AG04450 (cell line): ENCODE data around the gene RASL11A. TPM values are rescaled to one million over a fixed set of nuclear protein-coding genes. Genes with fewer than 3 reads are reported as not detected.

Source experiments
- CTCF ChIA-PET: fragments of 300-600, 350-600 bp; formaldehyde crosslinking; extraction: SDS; loops from one replicate; lab custom pipeline; 2022; ENCODE audit warnings: antibody characterized with exemption, inconsistent platforms; lab: Charles Lee
- POLR2A ChIA-PET: fragments of 350-600 bp; formaldehyde crosslinking; extraction: SDS; loops from one replicate; lab custom pipeline; 2021; ENCODE audit warnings: antibody characterized with exemption, inconsistent platforms; lab: Yijun Ruan, JAX
- DNase-seq: peaks from one replicate; pipeline ENCODE4 v3.0.0-alpha.2; 2011; ENCODE audit warnings: low read depth, low spot score
- H3K27ac ChIP-seq: one replicate; pipeline ENCODE4 v1.5.1; 2012; ENCODE audit warnings: low read depth, low read length, control low read depth
- H3K27me3 ChIP-seq: one replicate; pipeline ENCODE4 v1.6.0; 2012; ENCODE audit warnings: low read length; ENCODE audit not compliant: control insufficient read depth, insufficient read depth
- H3K4me3 ChIP-seq: 2 replicates; pipeline ENCODE4 v1.5.1; 2011; ENCODE audit warnings: mild to moderate bottlenecking, low read depth, low read length, control low read depth
- H3K9me3 ChIP-seq: 2 replicates; pipeline ENCODE4 v1.5.1; 2012; ENCODE audit warnings: low read length; ENCODE audit not compliant: control insufficient read depth, insufficient read depth
- CTCF ChIP-seq: IDR thresholded peaks from 2 replicates; pipeline ENCODE4 v1.5.1; 2011; ENCODE audit warnings: low read depth, low read length, control low read depth, inconsistent platforms
- polyA plus RNA-seq: library from polyadenylated mRNA; depleted of rRNA; stranded (reverse); fragments of >200 nt; gene quantifications from 2 replicates; pipeline ENCODE4 v1.2.3, GENCODE V29; 2011

RASL11A gene
- polyA plus RNA-seq, 1 experiment: 13.5 TPM

- CTCF ChIA-PET: no interaction called here
- Histone ChIP-seq H3K27me3 (peaks cover 9% of the 10 kb centered on the region), H3K9me3 (no peaks in the 10 kb centered on the region; the same call in 1 of the 2 replicates), H3K4me3 (no peak overlapping the region), H3K27ac (no peak overlapping the region)
- DNase-seq: no peak
- TF ChIP-seq CTCF: no peak
- POLR2A ChIA-PET: no interaction called here
These were observed 38.3 kb downstream of the RASL11A start for GRCh38 chr13:27308941-27309340.

GRCh38 chr13:27309401-27309958 is 38.9 kb downstream of the RASL11A start:
- Histone ChIP-seq H3K9me3 (no peaks in the 10 kb centered on the region; the same call in 1 of the 2 replicates), H3K27me3 (peaks cover 9% of the 10 kb centered on the region), H3K27ac (no peak overlapping the region), H3K4me3 (no peak overlapping the region)
- no peak for DNase-seq
- POLR2A ChIA-PET: interaction anchor here (1.3 kb wide), 1 partner anchor 37 kb away, joined by 3 read pairs; no protein-coding TSS in a partner anchor
- no peak for TF ChIP-seq CTCF
- CTCF ChIA-PET: interaction anchor here (0.6 to 1.6 kb wide), 3 partner anchors 30 to 362 kb away, joined by 3 to 5 read pairs (median 3); no protein-coding TSS in a partner anchor

GRCh38 chr13:27309967-27310598 is 39.5 kb downstream of the RASL11A start:
- TF ChIP-seq CTCF: no peak
- H3K27ac ChIP-seq: no peak overlapping the region
- H3K4me3 ChIP-seq: no peak overlapping the region
- H3K27me3 ChIP-seq: peaks cover 9% of the 10 kb centered on the region
- ChIA-PET CTCF (interaction anchor here (0.6 to 2.5 kb wide), 5 partner anchors 29 to 380 kb away, joined by 3 to 12 read pairs (median 3); no protein-coding TSS in a partner anchor), POLR2A (interaction anchor here (0.5 to 1.3 kb wide), 3 partner anchors 38 to 320 kb away, joined by 3 read pairs; partner anchors contain the start of gene RASL11A)
- DNase-seq: no peak
- H3K9me3 ChIP-seq: no peaks in the 10 kb centered on the region; the same call in 1 of the 2 replicates

GRCh38 chr13:27310946-27311345 is 40.3 kb downstream of the RASL11A start:
- no peak overlapping the region for H3K27ac ChIP-seq
- H3K9me3 ChIP-seq: no peaks in the 10 kb centered on the region; the same call in 1 of the 2 replicates
- DNase-seq: no peak
- H3K4me3 ChIP-seq: no peak overlapping the region
- no peak for TF ChIP-seq CTCF
- H3K27me3 ChIP-seq: peaks cover 9% of the 10 kb centered on the region
- CTCF ChIA-PET: interaction anchor here (0.7 to 2.5 kb wide), 5 partner anchors 29 to 381 kb away, joined by 3 to 12 read pairs (median 3); partner anchors contain the start of gene RASL11A
- POLR2A ChIA-PET: interaction anchor here (0.5 to 1.3 kb wide), 3 partner anchors 39 to 321 kb away, joined by 3 read pairs; partner anchors contain the start of gene RASL11A
